Measurements from ENCODE around the gene PSD. TPM values are rescaled to one million over a fixed set of nuclear protein-coding genes. Genes with fewer than 3 reads are reported as not detected.
A peak's percentile ranks its signal among the peaks of the same experiment; 100 is the strongest.

Gene PSD
- total and polyA plus RNA-seq, 9 of the 15 experiments (the other 6 are each of a cell fraction or from before 2014, with no cell fraction given), result 0.11 to 1.7 (median 0.54) TPM; not detected in 2

DNA sequence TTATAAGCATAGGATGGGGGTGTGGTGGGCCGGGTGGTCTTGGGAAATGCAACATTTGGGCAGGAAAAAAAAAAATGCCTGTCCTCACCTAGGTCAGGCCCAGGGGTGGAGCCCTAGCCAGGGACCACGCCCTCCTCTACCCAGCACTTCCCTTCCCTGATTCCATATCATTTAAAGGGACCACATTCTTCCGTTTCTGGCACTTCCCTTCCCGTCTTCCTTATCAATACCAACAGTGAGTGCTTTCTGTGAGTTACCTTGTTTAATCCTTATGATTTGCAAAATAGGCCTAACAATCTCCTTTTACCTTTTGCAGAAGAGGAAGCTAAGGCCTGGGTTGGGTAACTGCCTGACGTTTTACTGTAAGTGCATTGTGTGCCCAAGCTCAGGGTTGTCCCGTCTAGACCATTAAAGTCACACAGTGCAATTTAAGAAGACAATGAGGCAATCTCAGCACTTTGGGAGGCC, 49.4 kb upstream of the PSD start (continued):
- TF ChIP-seq, protein P1, sequence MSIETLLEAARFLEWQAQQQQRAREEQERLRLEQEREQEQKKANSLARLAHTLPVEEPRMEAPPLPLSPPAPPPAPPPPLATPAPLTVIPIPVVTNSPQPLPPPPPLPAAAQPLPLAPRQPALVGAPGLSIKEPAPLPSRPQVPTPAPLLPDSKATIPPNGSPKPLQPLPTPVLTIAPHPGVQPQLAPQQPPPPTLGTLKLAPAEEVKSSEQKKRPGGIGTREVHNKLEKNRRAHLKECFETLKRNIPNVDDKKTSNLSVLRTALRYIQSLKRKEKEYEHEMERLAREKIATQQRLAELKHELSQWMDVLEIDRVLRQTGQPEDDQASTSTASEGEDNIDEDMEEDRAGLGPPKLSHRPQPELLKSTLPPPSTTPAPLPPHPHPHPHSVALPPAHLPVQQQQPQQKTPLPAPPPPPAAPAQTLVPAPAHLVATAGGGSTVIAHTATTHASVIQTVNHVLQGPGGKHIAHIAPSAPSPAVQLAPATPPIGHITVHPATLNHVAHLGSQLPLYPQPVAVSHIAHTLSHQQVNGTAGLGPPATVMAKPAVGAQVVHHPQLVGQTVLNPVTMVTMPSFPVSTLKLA (conservative IDR thresholded peaks at IDR 0.05), result peak in 1 of 2 experiments; percentile 42; a peak in 2 of 4 replicates
- TF ChIP-seq ZNF224 (CRISPR knock-in tag; IDR thresholded peaks at IDR 0.05), result no peak
- TF ChIP-seq RFX7 (CRISPR knock-in tag; IDR thresholded peaks at IDR 0.05), result no peak
- TF ChIP-seq GABPA (tag; conservative IDR thresholded peaks at IDR 0.05; ENCODE audit: low read depth), result peak; percentile 52
- TF ChIP-seq, protein P2, sequence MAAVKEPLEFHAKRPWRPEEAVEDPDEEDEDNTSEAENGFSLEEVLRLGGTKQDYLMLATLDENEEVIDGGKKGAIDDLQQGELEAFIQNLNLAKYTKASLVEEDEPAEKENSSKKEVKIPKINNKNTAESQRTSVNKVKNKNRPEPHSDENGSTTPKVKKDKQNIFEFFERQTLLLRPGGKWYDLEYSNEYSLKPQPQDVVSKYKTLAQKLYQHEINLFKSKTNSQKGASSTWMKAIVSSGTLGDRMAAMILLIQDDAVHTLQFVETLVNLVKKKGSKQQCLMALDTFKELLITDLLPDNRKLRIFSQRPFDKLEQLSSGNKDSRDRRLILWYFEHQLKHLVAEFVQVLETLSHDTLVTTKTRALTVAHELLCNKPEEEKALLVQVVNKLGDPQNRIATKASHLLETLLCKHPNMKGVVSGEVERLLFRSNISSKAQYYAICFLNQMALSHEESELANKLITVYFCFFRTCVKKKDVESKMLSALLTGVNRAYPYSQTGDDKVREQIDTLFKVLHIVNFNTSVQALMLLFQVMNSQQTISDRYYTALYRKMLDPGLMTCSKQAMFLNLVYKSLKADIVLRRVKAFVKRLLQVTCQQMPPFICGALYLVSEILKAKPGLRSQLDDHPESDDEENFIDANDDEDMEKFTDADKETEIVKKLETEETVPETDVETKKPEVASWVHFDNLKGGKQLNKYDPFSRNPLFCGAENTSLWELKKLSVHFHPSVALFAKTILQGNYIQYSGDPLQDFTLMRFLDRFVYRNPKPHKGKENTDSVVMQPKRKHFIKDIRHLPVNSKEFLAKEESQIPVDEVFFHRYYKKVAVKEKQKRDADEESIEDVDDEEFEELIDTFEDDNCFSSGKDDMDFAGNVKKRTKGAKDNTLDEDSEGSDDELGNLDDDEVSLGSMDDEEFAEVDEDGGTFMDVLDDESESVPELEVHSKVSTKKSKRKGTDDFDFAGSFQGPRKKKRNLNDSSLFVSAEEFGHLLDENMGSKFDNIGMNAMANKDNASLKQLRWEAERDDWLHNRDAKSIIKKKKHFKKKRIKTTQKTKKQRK (IDR thresholded peaks at IDR 0.05; ENCODE audit: borderline replicate concordance, low read depth, low read length), result no peak
- TF ChIP-seq ZBTB7A (IDR thresholded peaks at IDR 0.05; ENCODE audit: borderline replicate concordance, control insufficient read depth, low read depth, low read length), result no peak
- TF ChIP-seq RBM39 (optimal IDR thresholded peaks at IDR 0.05; ENCODE audit: low read depth, low read length), result no peak
- no peak for TF ChIP-seq ELF2 (CRISPR knock-in tag; IDR thresholded peaks at IDR 0.05)
- peak; percentile 1; the same call in 1 of the 2 replicates for TF ChIP-seq ZFX (CRISPR knock-in tag; IDR thresholded peaks at IDR 0.05)
- no peak for TF ChIP-seq RNF2 (IDR thresholded peaks at IDR 0.05)
- TF ChIP-seq SMARCA5 (IDR thresholded peaks at IDR 0.05), result no peak
- TF ChIP-seq ARHGAP35 (IDR thresholded peaks at IDR 0.05; ENCODE audit: partially characterized antibody), result no peak
